ENCODE measurements around the gene SH3PXD2B. TPM values are rescaled to one million over a fixed set of nuclear protein-coding genes. Genes with fewer than 3 reads are reported as not detected.
"Not testable (repeated sequence)": the region's sequence is repeated elsewhere in the genome, so short reads cannot be mapped to it uniquely, and the experiment has no call there.

SH3PXD2B gene
- total RNA-seq, 1 donor from 2014 or later: 52.3 TPM

DNA sequence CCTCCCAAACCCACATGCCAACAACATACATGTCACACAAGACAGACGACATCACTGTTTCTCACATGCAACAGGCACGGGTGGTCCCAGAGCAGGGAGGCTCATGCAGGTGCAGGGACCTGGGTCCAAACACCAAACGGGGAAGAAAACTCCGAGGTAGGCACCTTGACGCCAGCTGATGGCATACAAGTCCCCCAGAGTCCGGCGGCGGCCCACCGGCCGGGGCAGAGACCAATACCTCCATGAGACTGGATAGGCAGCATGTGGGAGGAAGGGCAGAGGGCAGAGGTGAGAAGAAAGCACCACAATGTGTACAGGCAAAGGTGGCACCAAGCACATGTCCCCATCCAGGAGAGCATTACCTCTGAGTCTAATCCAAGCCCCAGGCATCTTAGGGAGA lies 97.8 kb downstream of the SH3PXD2B start:
- no peak for DNase-seq (ENCODE audit: extremely low spot score, unreplicated experiment)
- no peak overlapping the region for H3K4me3 Mint-ChIP-seq
- no peak overlapping the region for H3K27ac Mint-ChIP-seq
- H3K4me1 Mint-ChIP-seq (ENCODE audit: unreplicated experiment): peaks cover 14% of the 10 kb centered on the region
- no peaks in the 10 kb centered on the region for H3K27me3 Mint-ChIP-seq
- peaks cover 38% of the 10 kb centered on the region for H3K36me3 Mint-ChIP-seq
- no peaks in the 10 kb centered on the region for H3K9me3 Mint-ChIP-seq
- TF ChIP-seq, protein P1, sequence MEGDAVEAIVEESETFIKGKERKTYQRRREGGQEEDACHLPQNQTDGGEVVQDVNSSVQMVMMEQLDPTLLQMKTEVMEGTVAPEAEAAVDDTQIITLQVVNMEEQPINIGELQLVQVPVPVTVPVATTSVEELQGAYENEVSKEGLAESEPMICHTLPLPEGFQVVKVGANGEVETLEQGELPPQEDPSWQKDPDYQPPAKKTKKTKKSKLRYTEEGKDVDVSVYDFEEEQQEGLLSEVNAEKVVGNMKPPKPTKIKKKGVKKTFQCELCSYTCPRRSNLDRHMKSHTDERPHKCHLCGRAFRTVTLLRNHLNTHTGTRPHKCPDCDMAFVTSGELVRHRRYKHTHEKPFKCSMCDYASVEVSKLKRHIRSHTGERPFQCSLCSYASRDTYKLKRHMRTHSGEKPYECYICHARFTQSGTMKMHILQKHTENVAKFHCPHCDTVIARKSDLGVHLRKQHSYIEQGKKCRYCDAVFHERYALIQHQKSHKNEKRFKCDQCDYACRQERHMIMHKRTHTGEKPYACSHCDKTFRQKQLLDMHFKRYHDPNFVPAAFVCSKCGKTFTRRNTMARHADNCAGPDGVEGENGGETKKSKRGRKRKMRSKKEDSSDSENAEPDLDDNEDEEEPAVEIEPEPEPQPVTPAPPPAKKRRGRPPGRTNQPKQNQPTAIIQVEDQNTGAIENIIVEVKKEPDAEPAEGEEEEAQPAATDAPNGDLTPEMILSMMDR (conservative IDR thresholded peaks at IDR 0.05): no peak

DNA sequence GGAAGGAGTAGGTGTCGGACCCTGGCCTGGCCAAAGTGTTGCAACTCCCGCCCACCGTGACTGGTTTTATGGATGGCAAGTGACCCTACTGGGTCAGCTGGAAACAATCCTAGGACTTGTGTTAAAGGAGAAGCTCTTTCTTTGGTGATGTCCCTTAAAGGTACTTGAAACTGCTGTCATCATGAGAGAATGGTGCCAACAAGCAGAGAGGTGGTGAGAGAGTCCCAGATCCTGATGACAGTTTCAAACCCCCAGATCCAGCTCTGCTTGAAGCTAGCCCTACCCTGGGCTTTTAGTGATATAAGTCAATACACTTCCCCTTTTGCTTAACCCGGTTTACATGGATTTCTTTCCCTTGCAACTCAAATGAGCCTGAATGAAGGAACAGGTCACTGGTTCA lies 98.3 kb downstream of the SH3PXD2B start:
- H3K9me3 Mint-ChIP-seq: no peaks in the 10 kb centered on the region
- no peak for DNase-seq (ENCODE audit: extremely low spot score, unreplicated experiment)
- H3K36me3 Mint-ChIP-seq: peaks cover 38% of the 10 kb centered on the region
- H3K27ac Mint-ChIP-seq: no peak overlapping the region
- TF ChIP-seq, protein P1 (conservative IDR thresholded peaks at IDR 0.05): no peak
- H3K27me3 Mint-ChIP-seq: no peaks in the 10 kb centered on the region
- no peak overlapping the region for H3K4me3 Mint-ChIP-seq
- peaks cover 14% of the 10 kb centered on the region for H3K4me1 Mint-ChIP-seq (ENCODE audit: unreplicated experiment)

DNA sequence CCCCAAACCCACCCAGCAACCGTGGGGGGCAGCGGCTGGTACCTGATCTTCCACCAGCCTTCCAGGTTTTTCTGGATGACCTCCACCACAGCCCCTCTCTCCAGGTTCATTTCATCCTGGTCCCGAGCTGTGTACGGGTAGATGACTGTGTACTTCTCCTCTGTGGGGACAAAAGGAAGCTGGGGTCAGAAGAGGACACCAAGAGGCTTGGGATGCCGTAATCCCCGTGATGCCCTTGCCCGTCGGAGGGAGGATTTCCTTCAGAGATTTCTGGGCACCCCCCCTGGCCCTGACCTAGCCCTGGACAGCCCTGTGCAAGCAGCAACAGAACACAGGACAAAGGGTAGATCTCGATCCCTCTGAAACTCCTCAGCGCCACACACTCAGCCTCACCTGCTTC lies 100.5 kb downstream of the SH3PXD2B start:
- Mint-ChIP-seq H3K4me3 (no peak overlapping the region), H3K9me3 (no peaks in the 10 kb centered on the region), H3K27ac (peak overlapping the region; percentile 9), H3K36me3 (peaks cover 33% of the 10 kb centered on the region), H3K27me3 (no peaks in the 10 kb centered on the region), H3K4me1 (ENCODE audit: unreplicated experiment) (peaks cover 14% of the 10 kb centered on the region)
- DNase-seq (ENCODE audit: extremely low spot score, unreplicated experiment): no peak
- TF ChIP-seq, protein P1 (conservative IDR thresholded peaks at IDR 0.05): no peak

DNA sequence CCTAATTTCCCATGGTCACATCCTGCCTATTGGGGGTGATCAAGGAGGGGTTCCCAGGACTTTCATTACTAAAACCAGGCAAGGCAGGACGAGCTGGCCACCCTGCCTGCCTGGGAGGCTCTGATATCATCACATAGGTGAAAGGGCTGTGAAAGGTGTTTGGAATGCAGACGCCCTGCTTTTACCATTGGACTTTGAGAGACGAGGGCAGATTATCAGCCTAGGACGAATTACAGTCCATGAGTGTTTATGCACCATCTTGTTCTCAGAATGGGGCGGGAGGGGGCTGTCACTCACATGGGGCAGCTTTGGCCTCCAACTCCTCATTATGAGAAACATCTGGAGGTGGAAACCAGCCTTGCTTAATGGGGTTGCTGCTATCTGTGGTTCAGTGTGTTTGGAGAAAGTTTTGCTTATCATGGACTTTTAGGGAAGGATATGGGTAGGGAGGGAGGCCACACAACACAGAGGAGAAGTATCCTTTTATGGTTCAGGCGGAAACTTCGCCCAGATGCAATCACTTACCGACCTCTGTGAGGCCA lies 101.0 kb downstream of the SH3PXD2B start:
- H3K27me3 Mint-ChIP-seq: no peaks in the 10 kb centered on the region
- peaks cover 34% of the 10 kb centered on the region for H3K36me3 Mint-ChIP-seq
- H3K9me3 Mint-ChIP-seq: no peaks in the 10 kb centered on the region
- DNase-seq (ENCODE audit: extremely low spot score, unreplicated experiment): no peak
- no peak overlapping the region for H3K4me3 Mint-ChIP-seq
- no peak overlapping the region for H3K27ac Mint-ChIP-seq
- TF ChIP-seq, protein P1 (conservative IDR thresholded peaks at IDR 0.05): no peak
- H3K4me1 Mint-ChIP-seq (ENCODE audit: unreplicated experiment): peaks cover 14% of the 10 kb centered on the region

DNA sequence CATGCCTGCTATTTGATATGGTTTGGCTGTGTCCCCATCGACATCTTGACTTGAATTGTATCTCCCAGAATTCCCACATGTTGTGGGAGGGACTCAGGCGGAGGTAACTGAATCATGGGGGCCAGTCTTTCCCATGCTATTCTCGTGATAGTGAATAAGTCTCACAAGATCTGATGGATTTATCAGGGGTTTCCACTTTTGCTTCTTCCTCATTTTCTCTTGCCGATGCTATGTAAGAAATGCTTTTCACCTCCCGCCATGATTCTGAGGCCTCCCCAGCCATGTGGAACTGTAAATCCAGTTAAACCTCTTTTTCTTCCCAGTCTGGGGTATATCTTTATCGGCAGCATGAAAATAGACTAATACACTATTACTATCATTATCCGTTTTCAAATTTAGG lies 101.8 kb downstream of the SH3PXD2B start:
- H3K27me3 Mint-ChIP-seq; H3K9me3 Mint-ChIP-seq; H3K27ac Mint-ChIP-seq; DNase-seq (ENCODE audit: extremely low spot score, unreplicated experiment); H3K4me3 Mint-ChIP-seq: not testable (repeated sequence)
- H3K36me3 Mint-ChIP-seq: peaks cover 30% of the 10 kb centered on the region
- H3K4me1 Mint-ChIP-seq (ENCODE audit: unreplicated experiment): peaks cover 13% of the 10 kb centered on the region

DNA sequence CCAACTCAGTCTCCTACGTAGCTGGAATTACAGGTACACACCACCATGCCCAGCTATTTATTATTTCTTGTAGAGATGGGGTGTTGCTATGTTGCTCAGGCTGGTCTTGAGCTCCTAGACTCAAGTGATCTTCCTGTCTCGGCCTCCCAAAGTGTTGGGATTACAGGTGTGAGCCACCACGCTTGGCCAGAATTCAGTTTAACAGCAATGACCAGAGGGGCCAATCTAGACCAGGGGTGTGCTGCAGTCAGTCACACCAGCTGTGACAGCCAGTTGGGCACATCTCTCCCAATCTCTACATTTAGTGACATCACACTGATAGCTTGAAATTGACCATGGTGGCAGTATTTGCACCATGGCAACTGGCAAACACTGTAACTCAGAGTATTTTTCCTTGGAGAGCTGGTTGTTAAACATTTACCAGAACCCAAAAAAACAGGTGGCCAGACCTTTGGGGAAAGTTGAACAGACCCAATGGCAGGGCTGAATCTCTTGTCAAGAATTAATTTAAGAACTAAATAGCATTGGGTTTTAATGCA lies 103.0 kb downstream of the SH3PXD2B start:
- peaks cover 33% of the 10 kb centered on the region for H3K36me3 Mint-ChIP-seq

More for the DNA sequence above, 103.0 kb downstream of the SH3PXD2B start:
- H3K4me3 Mint-ChIP-seq: no peak overlapping the region
- H3K27me3 Mint-ChIP-seq: no peaks in the 10 kb centered on the region
- DNase-seq (ENCODE audit: extremely low spot score, unreplicated experiment): no peak
- peaks cover 10% of the 10 kb centered on the region for H3K4me1 Mint-ChIP-seq (ENCODE audit: unreplicated experiment)
- H3K9me3 Mint-ChIP-seq: no peaks in the 10 kb centered on the region
- no peak overlapping the region for H3K27ac Mint-ChIP-seq
- TF ChIP-seq, protein P1 (conservative IDR thresholded peaks at IDR 0.05): no peak
